GM18868 (cell line): ENCODE results near the gene SEPTIN1.
"Not testable (repeated sequence)": the region's sequence is repeated elsewhere in the genome, so short reads cannot be mapped to it uniquely, and the experiment has no call there.

Experiments
- ATAC-seq: cut with Tn5 transposase; IDR thresholded peaks from one replicate; pipeline ENCODE4 v1.9.1; 2021; ENCODE audit warnings: mild to moderate bottlenecking, moderate library complexity; ENCODE audit not compliant: unreplicated experiment

Gene SEPTIN1

GRCh38 chr16:30346286-30346685, 36.1 kb downstream of the SEPTIN1 start:
- no peak for ATAC-seq

- ATAC-seq = not testable (repeated sequence)
Observed at GRCh38 chr16:30343491-30343820, 38.9 kb downstream of the SEPTIN1 start.

- ATAC-seq = no peak
Observed at GRCh38 chr16:30342751-30343490, 39.4 kb downstream of the SEPTIN1 start.

- ATAC-seq = not testable (repeated sequence)
Observed at GRCh38 chr16:30341971-30342370, 40.4 kb downstream of the SEPTIN1 start.

GRCh38 chr16:30340621-30341020, 41.7 kb downstream of the SEPTIN1 start:
- no peak for ATAC-seq

GRCh38 chr16:30338715-30339114, 43.6 kb downstream of the SEPTIN1 start:
- ATAC-seq = not testable (repeated sequence)

- not testable (repeated sequence) for ATAC-seq
Observed at GRCh38 chr16:30337964-30338357, 44.4 kb downstream of the SEPTIN1 start.

GRCh38 chr16:30335598-30336474, 46.5 kb downstream of the SEPTIN1 start:
- no peak for ATAC-seq

GRCh38 chr16:30335028-30335597, 47.2 kb downstream of the SEPTIN1 start:
- ATAC-seq = peak; percentile 72

GRCh38 chr16:30334473-30334989, 47.8 kb downstream of the SEPTIN1 start:
- ATAC-seq = peak; percentile 84
